BLaER1 treated with 17β-estradiol and CSF1 and Interleukin-3, amounts not matched to agents 10 nM and 100 nM (cell line): ENCODE results near the gene TRIP10.

Experiments
- H3K27ac ChIP-seq, 11 experiments: shearing (Covaris generic); formaldehyde crosslinking; 2 replicates each; pipeline ENCODE4 v1.8.1; 2022
- H3K27me3 ChIP-seq, 11 experiments: shearing (Covaris generic); formaldehyde crosslinking; 2 replicates each; pipeline ENCODE4 v1.8.1; 2022
- H3K36me3 ChIP-seq, 11 experiments: shearing (Covaris generic); formaldehyde crosslinking; 2 replicates each; pipeline ENCODE4 v1.8.1; 2022
- H3K4me1 ChIP-seq, 10 experiments: shearing (Covaris generic); formaldehyde crosslinking; 2 replicates each; pipeline ENCODE4 v1.8.1; 2022
- H3K4me2 ChIP-seq, 11 experiments: shearing (Covaris generic); formaldehyde crosslinking; 2 replicates each; pipeline ENCODE4 v1.8.1; 2022
- H3K4me3 ChIP-seq, 10 experiments: shearing (Covaris generic); formaldehyde crosslinking; 2 replicates each; pipeline ENCODE4 v1.8.1; 2022
- H3K9ac ChIP-seq, 11 experiments: shearing (Covaris generic); formaldehyde crosslinking; 2 replicates each; pipeline ENCODE4 v1.8.1; 2022
- H3K9me3 ChIP-seq, 11 experiments: shearing (Covaris generic); formaldehyde crosslinking; replicated peaks in 1 of 11; 2 replicates each; pipeline ENCODE4 v1.8.1; 2022
- H4K20me1 ChIP-seq, 11 experiments: shearing (Covaris generic); formaldehyde crosslinking; 2 replicates each; pipeline ENCODE4 v1.8.1; 2022
- Cebpa-rat ChIP-seq, 11 experiments: shearing (Covaris generic); IDR thresholded peaks; 2 replicates each; pipeline ENCODE4 v1.8.1; 2022

TRIP10 gene

GRCh38 chr19:6776999-6777398 lies 37.5 kb downstream of the TRIP10 start:
- H3K4me3 ChIP-seq = no peak overlapping the region

GRCh38 chr19:6777434-6777833 lies 38.0 kb downstream of the TRIP10 start:
- H3K4me2 ChIP-seq = peak overlapping the region; percentile 44 to 73 (median 51); a peak in 21 of 22 replicates
- H3K9me3 ChIP-seq = peaks cover 0 to 13% (median 0%) of the 10 kb centered on the region in 11 experiments; a peak in 7 of 22 replicates
- TF ChIP-seq Cebpa-rat (IDR thresholded peaks at IDR 0.05) = no peak
- H4K20me1 ChIP-seq = peaks cover 78 to 93% (median 88%) of the 10 kb centered on the region in 11 experiments
- H3K4me3 ChIP-seq = no peak overlapping the region
- no peaks in the 10 kb centered on the region for H3K27me3 ChIP-seq
- H3K36me3 ChIP-seq = peaks cover 57 to 73% (median 63%) of the 10 kb centered on the region in 11 experiments
- 0 out of 22 replicates have a peak overlapping the region, but pooled peaks of 1 of the 11 experiments have one; percentile 39 for H3K9ac ChIP-seq
- peaks cover 33 to 67% (median 44%) of the 10 kb centered on the region in 10 experiments for H3K4me1 ChIP-seq
- H3K27ac ChIP-seq = no peak overlapping the region

More at GRCh38 chr19:6776999-6777398, 37.5 kb downstream of the TRIP10 start:
- Histone ChIP-seq H3K9me3 (peaks cover 0 to 13% (median 0%) of the 10 kb centered on the region in 11 experiments; a peak in 7 of 22 replicates), H3K4me2 (peak overlapping the region in 9 of 11 experiments; percentile 44 to 73 (median 51); a peak in 15 of 22 replicates), H3K4me1 (peaks cover 33 to 66% (median 45%) of the 10 kb centered on the region in 10 experiments), H3K9ac (no peak overlapping the region), H3K27me3 (no peaks in the 10 kb centered on the region), H4K20me1 (peaks cover 73 to 88% (median 84%) of the 10 kb centered on the region in 11 experiments), H3K27ac (no peak overlapping the region), H3K36me3 (peaks cover 55 to 69% (median 59%) of the 10 kb centered on the region in 11 experiments)
- no peak for TF ChIP-seq Cebpa-rat (IDR thresholded peaks at IDR 0.05)

- Histone ChIP-seq H3K4me2 (peak overlapping the region; percentile 44 to 73 (median 51); a peak in 21 of 22 replicates), H3K36me3 (peaks cover 66 to 82% (median 73%) of the 10 kb centered on the region in 11 experiments), H3K9me3 (peaks cover 0 to 13% (median 0%) of the 10 kb centered on the region in 11 experiments; a peak in 7 of 22 replicates), H4K20me1 (peaks cover 86 to 98% (median 94%) of the 10 kb centered on the region in 11 experiments), H3K27me3 (no peaks in the 10 kb centered on the region), H3K27ac (peak overlapping the region in 7 of 11 experiments; percentile 9 to 42 (median 22); a peak in 6 of 22 replicates), H3K4me3 (no peak overlapping the region), H3K9ac (peak overlapping the region in 7 of 11 experiments; percentile 0 to 41 (median 28); a peak in 6 of 22 replicates), H3K4me1 (peaks cover 33 to 76% (median 44%) of the 10 kb centered on the region in 10 experiments)
- no peak for TF ChIP-seq Cebpa-rat (IDR thresholded peaks at IDR 0.05)
These were observed 38.9 kb downstream of the TRIP10 start for GRCh38 chr19:6778386-6778785.

- H4K20me1 ChIP-seq = peaks cover 91 to 100% (median 98%) of the 10 kb centered on the region in 11 experiments
- H3K4me2 ChIP-seq = peak overlapping the region in 10 of 11 experiments; percentile 33 to 73 (median 52); a peak in 11 of 22 replicates
- H3K4me3 ChIP-seq = no peak overlapping the region
- no peaks in the 10 kb centered on the region for H3K27me3 ChIP-seq
- H3K36me3 ChIP-seq = peaks cover 74 to 90% (median 81%) of the 10 kb centered on the region in 11 experiments
- H3K4me1 ChIP-seq = peaks cover 33 to 84% (median 42%) of the 10 kb centered on the region in 10 experiments
- 0 out of 22 replicates have a peak overlapping the region, but pooled peaks of 2 of the 11 experiments have one; percentile 18 to 39 for H3K9ac ChIP-seq
- H3K27ac ChIP-seq = 0 out of 22 replicates have a peak overlapping the region, but pooled peaks of 1 of the 11 experiments have one; percentile 21
- peaks cover 0 to 8% (median 0%) of the 10 kb centered on the region in 11 experiments; a peak in 7 of 22 replicates for H3K9me3 ChIP-seq
- no peak for TF ChIP-seq Cebpa-rat (IDR thresholded peaks at IDR 0.05)
These were observed 39.7 kb downstream of the TRIP10 start for GRCh38 chr19:6779206-6779605.

GRCh38 chr19:6787393-6787792 lies 47.9 kb downstream of the TRIP10 start:
- no peak for TF ChIP-seq Cebpa-rat (IDR thresholded peaks at IDR 0.05)
- Histone ChIP-seq H3K36me3 (peaks cover 85 to 100% (median 97%) of the 10 kb centered on the region in 11 experiments), H4K20me1 (peaks cover 48 to 100% (median 94%) of the 10 kb centered on the region in 11 experiments), H3K4me1 (peaks cover 4 to 88% (median 11%) of the 10 kb centered on the region in 10 experiments; a peak in 18 of 20 replicates), H3K27ac (no peak overlapping the region), H3K9ac (no peak overlapping the region), H3K9me3 (peaks cover 0 to 48% (median 30%) of the 10 kb centered on the region in 11 experiments; a peak in 18 of 22 replicates), H3K4me3 (no peak overlapping the region), H3K27me3 (no peaks in the 10 kb centered on the region), H3K4me2 (peak overlapping the region in 3 of 11 experiments; percentile 18 to 40 (median 21); a peak in 3 of 22 replicates)

GRCh38 chr19:6788896-6789295 lies 49.4 kb downstream of the TRIP10 start:
- H3K36me3 ChIP-seq = peaks cover 83 to 100% (median 94%) of the 10 kb centered on the region in 11 experiments
- peaks cover 4 to 85% (median 15%) of the 10 kb centered on the region in 10 experiments; a peak in 18 of 20 replicates for H3K4me1 ChIP-seq
- peaks cover 34 to 99% (median 90%) of the 10 kb centered on the region in 11 experiments for H4K20me1 ChIP-seq
- H3K4me2 ChIP-seq = peak overlapping the region in 2 of 11 experiments; percentile 20 to 38; a peak in 3 of 22 replicates
- H3K4me3 ChIP-seq = no peak overlapping the region
- H3K27ac ChIP-seq = no peak overlapping the region
- TF ChIP-seq Cebpa-rat (IDR thresholded peaks at IDR 0.05) = no peak
- H3K9me3 ChIP-seq = peaks cover 0 to 56% (median 37%) of the 10 kb centered on the region in 11 experiments; a peak in 18 of 22 replicates
- no peaks in the 10 kb centered on the region for H3K27me3 ChIP-seq
- peak overlapping the region in 2 of 11 experiments; percentile 0 to 5; a peak in 1 of 22 replicates for H3K9ac ChIP-seq

GRCh38 chr19:6790194-6791128 lies 51.0 kb downstream of the TRIP10 start:
- no peak for TF ChIP-seq Cebpa-rat (IDR thresholded peaks at IDR 0.05)
- H3K36me3 ChIP-seq = peaks cover 84 to 100% (median 94%) of the 10 kb centered on the region in 11 experiments
- H3K4me3 ChIP-seq = no peak overlapping the region
- H3K9me3 ChIP-seq = peaks cover 11 to 70% (median 49%) of the 10 kb centered on the region in 11 experiments; a peak in 21 of 22 replicates
- H4K20me1 ChIP-seq = peaks cover 20 to 99% (median 84%) of the 10 kb centered on the region in 11 experiments
- H3K27me3 ChIP-seq = no peaks in the 10 kb centered on the region
- H3K4me1 ChIP-seq = peaks cover 4 to 88% (median 17%) of the 10 kb centered on the region in 10 experiments; a peak in 18 of 20 replicates
- peak overlapping the region in 3 of 11 experiments; percentile 12 to 47 (median 38); a peak in 5 of 22 replicates for H3K4me2 ChIP-seq
- H3K9ac ChIP-seq = peak overlapping the region in 2 of 11 experiments; percentile 31 to 38; a peak in 1 of 22 replicates
- peak overlapping the region in 1 of 11 experiments; percentile 14; a peak in 2 of 22 replicates for H3K27ac ChIP-seq

- Histone ChIP-seq H3K9me3 (peaks cover 11 to 68% (median 49%) of the 10 kb centered on the region in 11 experiments; a peak in 21 of 22 replicates), H3K4me3 (no peak overlapping the region), H3K36me3 (peaks cover 84 to 100% (median 94%) of the 10 kb centered on the region in 11 experiments), H4K20me1 (peaks cover 20 to 99% (median 81%) of the 10 kb centered on the region in 11 experiments; a peak in 21 of 22 replicates), H3K27me3 (no peaks in the 10 kb centered on the region), H3K27ac (no peak overlapping the region), H3K9ac (no peak overlapping the region), H3K4me1 (peaks cover 4 to 90% (median 20%) of the 10 kb centered on the region in 10 experiments; a peak in 18 of 20 replicates), H3K4me2 (peak overlapping the region in 2 of 11 experiments; percentile 12 to 33; a peak in 3 of 22 replicates)
- TF ChIP-seq Cebpa-rat (IDR thresholded peaks at IDR 0.05) = no peak
These were observed 51.8 kb downstream of the TRIP10 start for GRCh38 chr19:6791237-6791636.
